SHP77 (cell line): Measurements from ENCODE around the gene MOB2.

Experiments
- DNase-seq, 2 experiments: peaks; one replicate each; lab custom pipeline; 2025; lab: John Stamatoyannopoulos, UW

MOB2 gene

GRCh38 chr11:1470681-1471611 lies 15.6 kb downstream of the MOB2 start:
- DNase-seq, result no peak

DNA sequence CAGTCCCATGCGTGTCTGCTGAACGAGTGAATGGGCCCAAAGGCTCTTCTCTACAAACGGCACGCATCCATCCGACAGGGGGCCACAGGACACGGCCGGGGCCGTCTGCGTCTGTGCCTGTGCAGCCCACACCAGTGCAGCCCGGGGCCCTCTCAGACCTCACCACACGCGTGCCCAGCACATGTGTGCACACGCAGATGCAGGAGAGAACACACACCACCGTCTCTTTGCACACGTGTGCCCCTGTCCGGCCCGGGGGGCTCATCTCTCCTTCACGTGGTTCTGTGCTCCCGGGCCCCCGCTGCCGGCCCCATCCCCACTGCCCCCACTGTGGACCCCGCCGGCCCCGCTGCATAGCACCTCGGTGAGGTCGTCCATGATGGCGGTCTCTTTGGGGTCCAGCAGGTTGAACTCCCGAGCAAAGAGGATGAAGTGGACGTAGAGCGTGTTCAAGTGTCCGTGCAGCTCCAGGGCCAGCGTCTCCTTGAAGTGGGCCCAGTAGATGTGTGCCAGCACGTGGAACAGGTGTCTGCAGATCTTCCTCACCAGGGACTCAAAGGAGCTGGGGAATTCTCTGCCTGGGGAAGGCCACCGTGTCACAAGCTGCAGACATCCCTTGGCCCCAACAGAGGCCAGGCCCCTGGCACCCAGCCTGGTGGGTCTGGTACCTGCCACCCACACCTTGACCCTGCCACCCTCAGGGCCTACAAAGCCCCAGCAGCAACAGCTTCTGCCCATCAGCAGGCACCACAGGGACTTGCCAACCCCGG lies 16.5 kb downstream of the MOB2 start:
- no peak for DNase-seq

DNA sequence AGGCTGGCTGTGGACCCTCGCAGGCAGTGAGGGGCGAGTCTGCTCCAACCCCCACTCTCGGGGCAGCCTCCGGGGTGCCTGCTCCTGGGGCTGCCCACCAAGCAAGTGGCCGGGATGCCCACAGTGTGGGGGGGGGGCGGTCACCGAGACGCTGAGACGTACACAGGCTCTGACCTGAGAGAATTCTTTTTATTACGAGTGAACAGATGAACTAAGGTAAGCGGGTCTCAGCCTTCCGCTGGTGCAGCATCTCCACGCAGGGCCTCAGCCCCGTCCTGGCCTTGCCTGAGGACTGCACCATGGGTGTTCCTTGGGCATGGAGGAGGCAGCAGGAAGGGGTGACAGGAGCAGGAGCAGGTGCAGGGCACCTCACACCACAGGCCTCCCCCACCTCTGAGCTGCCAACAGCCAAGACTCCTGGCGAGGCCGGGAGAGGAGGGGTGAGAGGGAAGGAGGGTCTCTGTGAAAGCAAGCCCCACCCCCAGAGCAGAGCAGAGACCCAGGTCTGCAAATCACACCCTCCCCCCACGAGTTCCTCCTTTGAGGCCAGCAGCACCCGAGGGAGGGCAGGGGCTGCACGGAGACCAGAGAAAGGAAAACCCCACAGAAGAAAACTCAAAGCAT lies 17.2 kb downstream of the MOB2 start:
- no peak for DNase-seq

- DNase-seq, result no peak
These were observed 18.0 kb downstream of the MOB2 start for GRCh38 chr11:1468473-1469066.

GRCh38 chr11:1468002-1468401 lies 18.6 kb downstream of the MOB2 start:
- no peak for DNase-seq

GRCh38 chr11:1467270-1467669 lies 19.3 kb downstream of the MOB2 start:
- no peak for DNase-seq

- no peak for DNase-seq
These were observed 19.8 kb downstream of the MOB2 start for GRCh38 chr11:1466784-1467183.

GRCh38 chr11:1463056-1463455 lies 23.5 kb downstream of the MOB2 start:
- DNase-seq, result no peak

DNA sequence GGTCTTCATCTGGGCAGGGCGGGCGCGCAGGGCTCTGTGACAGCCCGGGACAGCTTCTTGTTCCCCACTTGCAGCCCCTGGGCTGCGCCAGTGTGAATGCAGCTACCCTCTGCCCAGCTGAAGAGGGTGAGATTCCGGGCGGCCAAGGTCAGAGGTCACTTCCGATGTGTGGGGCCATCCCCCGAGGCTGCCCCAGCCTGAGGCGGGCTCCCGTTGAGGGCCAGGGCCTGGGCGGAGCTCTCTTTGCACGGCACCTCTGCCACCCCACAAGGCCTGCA lies 23.9 kb downstream of the MOB2 start:
- no peak for DNase-seq

DNA sequence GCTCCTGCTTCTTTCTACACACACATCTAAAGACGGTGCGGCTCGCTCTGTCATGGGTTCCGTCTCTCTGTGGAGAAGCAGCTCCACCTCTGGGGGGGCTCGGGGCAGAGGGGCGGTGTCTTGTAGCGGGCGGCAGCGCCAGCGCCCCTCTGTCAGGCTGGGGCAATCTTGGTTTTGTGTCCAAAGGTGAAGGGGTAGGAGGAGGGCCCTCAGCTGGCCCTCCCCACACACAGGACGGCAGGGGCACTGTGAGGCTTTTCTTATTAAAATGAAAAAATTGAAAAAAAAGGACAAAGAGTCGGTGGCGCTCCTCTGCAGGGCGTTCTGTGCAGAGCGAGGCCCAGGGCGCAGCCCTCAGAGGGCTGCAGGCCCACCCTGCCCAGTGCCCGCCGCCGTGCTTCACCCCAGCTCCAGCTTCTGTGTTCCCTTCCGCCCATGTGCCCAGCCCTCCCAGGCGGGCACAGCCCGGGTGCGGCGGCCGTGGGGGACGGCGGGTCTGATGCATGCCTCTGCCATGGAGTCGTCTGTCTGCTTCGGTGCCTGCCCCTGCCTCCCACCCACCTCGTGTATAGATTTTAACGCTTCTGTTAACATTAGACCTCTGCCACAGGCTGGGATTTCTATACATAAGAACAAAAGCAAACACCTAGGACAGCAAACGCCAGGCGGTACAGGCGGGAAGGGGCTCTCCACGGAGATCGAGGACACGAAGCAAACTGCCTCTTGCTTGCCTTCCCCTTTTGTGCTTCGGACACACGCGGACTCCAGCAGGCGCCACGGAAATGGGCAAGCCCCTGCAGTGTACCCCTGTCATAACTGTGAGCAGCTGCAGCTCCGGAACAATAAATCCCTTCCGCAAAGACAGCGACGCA lies 24.5 kb downstream of the MOB2 start:
- no peak for DNase-seq

DNA sequence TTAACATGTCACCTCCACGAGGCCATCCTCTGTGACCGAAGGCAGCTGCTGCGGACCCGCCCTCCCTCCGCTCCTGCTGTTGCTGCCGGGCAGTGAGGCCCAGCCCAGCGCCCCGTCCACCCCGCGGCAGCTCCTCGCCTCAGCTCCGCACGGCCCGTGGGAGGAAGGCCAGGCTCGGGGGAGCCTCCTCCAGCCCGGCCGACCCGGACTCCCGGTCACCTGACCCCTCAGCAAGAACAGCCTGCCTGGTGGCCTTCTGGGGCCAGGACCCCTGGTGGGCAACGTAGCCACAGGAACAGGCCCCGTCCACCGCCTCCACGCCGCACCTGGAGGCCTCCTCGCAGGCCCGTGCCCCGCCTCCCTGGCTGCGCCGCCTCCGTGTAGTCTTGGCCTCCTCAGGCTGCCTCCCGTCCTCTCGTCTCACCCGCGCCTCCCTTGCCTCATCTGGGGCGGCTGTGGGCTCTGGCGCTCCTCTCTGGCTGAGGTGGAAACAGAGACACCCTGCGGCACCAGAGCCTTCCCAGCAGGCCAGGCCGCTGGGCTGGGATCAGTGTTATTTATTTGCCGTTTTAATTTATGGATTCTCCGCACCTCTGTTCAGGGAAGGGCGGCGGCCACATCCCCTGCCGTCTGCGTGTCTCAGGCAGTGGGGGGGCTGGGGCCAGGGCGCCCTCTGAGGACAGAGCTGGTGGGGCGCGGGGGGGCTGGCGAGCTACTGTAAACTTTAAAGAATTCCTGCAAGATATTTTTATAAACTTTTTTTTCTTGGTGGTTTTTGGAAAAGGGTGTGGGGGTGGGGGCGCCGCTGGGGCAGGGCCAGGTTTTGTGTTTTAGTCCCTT lies 25.4 kb downstream of the MOB2 start:
- no peak for DNase-seq

DNA sequence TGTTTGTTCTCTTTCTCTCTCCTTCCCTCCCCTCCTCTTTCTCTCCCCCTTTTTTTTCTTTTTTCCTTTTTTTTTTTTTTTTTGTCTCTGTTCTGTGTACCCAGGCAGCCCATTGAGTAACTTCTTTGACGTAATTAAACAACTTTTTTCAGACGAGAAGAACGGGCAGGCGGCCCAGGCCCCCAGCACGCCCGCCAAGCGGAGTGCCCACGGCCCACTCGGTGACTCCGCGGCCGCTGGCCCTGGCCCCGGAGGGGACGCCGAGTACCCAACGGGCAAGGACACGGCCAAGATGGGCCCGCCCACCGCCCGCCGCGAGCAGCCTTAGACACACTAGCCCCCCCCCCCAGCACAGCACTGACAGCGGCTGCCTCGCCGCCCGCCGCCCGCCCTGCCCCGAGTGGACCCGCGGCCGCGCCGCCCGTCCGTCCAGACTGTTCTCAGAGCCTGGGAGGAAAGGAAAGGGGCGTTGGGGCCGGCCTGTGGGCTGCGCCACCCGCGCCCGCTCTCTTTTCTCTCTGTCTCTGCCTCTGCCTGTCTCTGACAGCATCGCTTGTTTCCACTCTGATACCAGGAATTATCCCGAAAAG lies 26.1 kb downstream of the MOB2 start:
- no peak for DNase-seq

GRCh38 chr11:1459764-1460395 lies 26.7 kb downstream of the MOB2 start:
- DNase-seq, result no peak

- DNase-seq, result no peak
These were observed 27.4 kb downstream of the MOB2 start for GRCh38 chr11:1459219-1459575.

DNA sequence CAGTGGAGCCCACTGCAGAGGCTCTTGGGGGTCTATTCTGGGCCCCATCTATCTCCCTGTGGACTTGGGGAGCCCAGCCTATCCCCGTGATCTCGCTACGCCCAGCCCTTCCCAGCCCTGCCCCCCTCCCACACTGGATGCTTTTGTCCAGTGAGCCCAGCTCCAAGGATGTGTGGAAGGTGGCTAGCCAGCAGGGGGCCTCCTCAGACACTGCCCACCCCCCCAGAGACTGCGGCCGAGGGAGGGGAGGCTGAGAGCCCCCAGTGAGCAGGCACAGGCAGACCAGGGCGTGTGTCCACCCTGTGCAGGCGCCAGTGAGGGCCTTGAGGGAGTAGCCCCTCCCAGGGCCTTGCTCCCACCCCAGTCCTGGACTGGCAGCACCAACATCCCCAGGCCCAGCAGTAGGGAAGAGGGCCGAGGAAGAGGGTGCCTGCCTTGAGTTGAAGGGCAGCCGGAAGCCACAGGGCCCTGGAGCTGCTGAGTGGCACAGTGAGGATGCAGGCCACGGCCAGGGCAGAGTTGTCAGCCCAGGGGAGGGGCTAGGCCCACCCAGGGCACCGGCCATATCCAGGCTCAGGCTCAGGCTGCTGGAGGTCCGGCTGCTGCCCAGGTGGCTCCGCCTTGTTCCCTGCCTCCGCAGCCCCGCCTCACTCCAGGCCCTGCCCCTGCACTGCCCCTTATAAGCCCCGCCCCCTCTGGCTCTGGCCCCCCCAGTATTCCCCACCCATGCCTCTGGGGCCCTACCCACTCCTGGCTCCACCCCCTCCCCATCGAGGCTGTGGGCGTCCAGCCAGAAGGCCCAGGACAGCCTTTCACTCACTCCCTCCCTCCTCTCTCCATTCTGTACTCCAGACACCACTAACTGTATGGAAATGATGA lies 28.0 kb downstream of the MOB2 start:
- no peak for DNase-seq

GRCh38 chr11:1457856-1458255 lies 28.7 kb downstream of the MOB2 start:
- DNase-seq, result no peak

- DNase-seq, result no peak
These were observed 29.3 kb downstream of the MOB2 start for GRCh38 chr11:1457326-1457680.

- DNase-seq, result no peak
These were observed 29.8 kb downstream of the MOB2 start for GRCh38 chr11:1456596-1457325.
